Lung (tissue), 12 donors: Measurements from ENCODE around the gene DIPK1A. TPM values are rescaled to one million over a fixed set of nuclear protein-coding genes. Genes with fewer than 3 reads are reported as not detected.

Source experiments
- ATAC-seq: fragments of 200-7000 bp; cut with Tn5 transposase; one replicate; pipeline ENCODE4 v1.9.1; 2020; ENCODE audit warnings: moderate number of reproducible peaks; ENCODE audit not compliant: insufficient read depth, low FRiP score
- DNase-seq, 3 donors: peaks; one replicate each; pipeline ENCODE4 v3.0.0-alpha.2; 2013 to 2017
- H3K27ac ChIP-seq, 2 donors: one replicate each; pipeline ENCODE4 v1.5.1; 2013; ENCODE audit warnings: mild to moderate bottlenecking in 2 of 2, moderate library complexity in 2 of 2, control low read depth in 1 of 2, inconsistent platforms in 1 of 2, low read depth in 1 of 2, low read length in 1 of 2
- H3K27me3 ChIP-seq, 3 donors: one replicate each; pipeline ENCODE4 v1.5.1; 2013; ENCODE audit warnings: low read length in 2 of 3; ENCODE audit not compliant: control insufficient read depth in 3 of 3, insufficient read depth in 3 of 3
- H3K36me3 ChIP-seq, 4 donors: one replicate each; pipeline ENCODE4 v1.5.1; 2013; ENCODE audit warnings: low read length in 4 of 4, mild to moderate bottlenecking in 1 of 4, moderate library complexity in 1 of 4; ENCODE audit not compliant: control insufficient read depth in 4 of 4, insufficient read depth in 4 of 4
- H3K4me1 ChIP-seq, 5 donors: one replicate each; pipeline ENCODE4 v1.5.1; 2013; ENCODE audit warnings: low read length in 5 of 5, mild to moderate bottlenecking in 2 of 5, moderate library complexity in 1 of 5; ENCODE audit not compliant: control insufficient read depth in 5 of 5, insufficient read depth in 5 of 5
- H3K4me3 ChIP-seq: one replicate; pipeline ENCODE4 v1.5.1; 2013; ENCODE audit warnings: mild to moderate bottlenecking, control low read depth, moderate library complexity
- H3K9ac ChIP-seq, 2 donors: one replicate each; pipeline ENCODE4 v1.5.1; 2013; ENCODE audit warnings: low read length in 2 of 2, control low read depth in 1 of 2; ENCODE audit not compliant: insufficient read depth in 1 of 2
- H3K9me3 ChIP-seq, 4 donors: one replicate each; pipeline ENCODE4 v1.5.1; 2013; ENCODE audit warnings: low read length in 3 of 4, mild to moderate bottlenecking in 1 of 4, moderate library complexity in 1 of 4; ENCODE audit not compliant: control insufficient read depth in 4 of 4, insufficient read depth in 3 of 4
- CTCF ChIP-seq: IDR thresholded peaks from 2 replicates; pipeline ENCODE4 v1.5.1; 2012; ENCODE audit warnings: mild to moderate bottlenecking; ENCODE audit errors: control extremely low read depth, extremely low read depth
- WGBS, 2 donors: extraction: QIAGEN DNeasy Blood & Tissue Kit; methylation state at CpG; one replicate each; pipeline ENCODE4 v1.1.7; 2013; 5-methylcytosine and 5-hydroxymethylcytosine counted together
- polyA plus RNA-seq, 2 donors: library from polyadenylated mRNA; stranded (reverse); fragments of 200-250 nt; gene quantifications; one replicate each; pipeline ENCODE4 v1.2.1, GENCODE V29; 2013
- total RNA-seq, 2 donors: library from RNA; depleted of rRNA in 1 of 2; stranded (reverse); fragments of >200 nt in 1 of 2; gene quantifications; one replicate each; pipeline ENCODE4 v1.2.1, GENCODE V29; 2014 to 2021
- donor health status: control.
- donor health status: control.
- donor health status: Bipolar disorder and iron deficiency.
- donor health status: healthy.
- donor health status: DM: yes; HTN: yes; CAD: no.

DIPK1A gene
- total and polyA plus RNA-seq, 4 donors: 2.3 to 8.0 (median 4.1) TPM

DNA sequence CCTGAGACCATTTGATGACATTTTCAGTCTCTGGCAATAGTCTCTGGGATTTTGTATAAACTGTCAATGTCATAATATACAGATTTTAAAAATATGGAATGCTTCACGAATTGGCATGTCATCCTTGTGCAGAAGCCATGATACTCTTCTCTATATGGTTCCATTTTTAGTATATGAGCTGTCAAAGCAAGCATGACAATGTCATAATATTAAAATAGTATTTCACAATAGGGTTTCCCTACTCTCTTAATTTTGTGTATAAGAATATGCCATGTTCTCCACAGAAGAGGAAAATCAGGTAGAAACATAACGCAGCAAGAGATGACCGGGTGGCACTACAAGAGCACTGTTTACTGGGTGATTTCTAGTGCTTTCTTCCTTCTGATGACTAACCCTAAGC lies 8.3 kb upstream of the DIPK1A start:
- Histone ChIP-seq H3K4me1 (peaks cover 0 to 5% (median 0%) of the 10 kb centered on the region in 5 donors), H3K9me3 (no peaks in the 10 kb centered on the region), H3K27me3 (peaks cover 0 to 3% (median 3%) of the 10 kb centered on the region in 3 donors), H3K4me3 (no peak overlapping the region), H3K36me3 (no peaks in the 10 kb centered on the region), H3K9ac (no peak overlapping the region), H3K27ac (no peak overlapping the region)
- no peak for TF ChIP-seq CTCF
- ATAC-seq (no peak), DNase-seq (no peak)
- WGBS, 2 donors: 75 to 84% methylated on average over 3 of the region's 3 CpGs

DNA sequence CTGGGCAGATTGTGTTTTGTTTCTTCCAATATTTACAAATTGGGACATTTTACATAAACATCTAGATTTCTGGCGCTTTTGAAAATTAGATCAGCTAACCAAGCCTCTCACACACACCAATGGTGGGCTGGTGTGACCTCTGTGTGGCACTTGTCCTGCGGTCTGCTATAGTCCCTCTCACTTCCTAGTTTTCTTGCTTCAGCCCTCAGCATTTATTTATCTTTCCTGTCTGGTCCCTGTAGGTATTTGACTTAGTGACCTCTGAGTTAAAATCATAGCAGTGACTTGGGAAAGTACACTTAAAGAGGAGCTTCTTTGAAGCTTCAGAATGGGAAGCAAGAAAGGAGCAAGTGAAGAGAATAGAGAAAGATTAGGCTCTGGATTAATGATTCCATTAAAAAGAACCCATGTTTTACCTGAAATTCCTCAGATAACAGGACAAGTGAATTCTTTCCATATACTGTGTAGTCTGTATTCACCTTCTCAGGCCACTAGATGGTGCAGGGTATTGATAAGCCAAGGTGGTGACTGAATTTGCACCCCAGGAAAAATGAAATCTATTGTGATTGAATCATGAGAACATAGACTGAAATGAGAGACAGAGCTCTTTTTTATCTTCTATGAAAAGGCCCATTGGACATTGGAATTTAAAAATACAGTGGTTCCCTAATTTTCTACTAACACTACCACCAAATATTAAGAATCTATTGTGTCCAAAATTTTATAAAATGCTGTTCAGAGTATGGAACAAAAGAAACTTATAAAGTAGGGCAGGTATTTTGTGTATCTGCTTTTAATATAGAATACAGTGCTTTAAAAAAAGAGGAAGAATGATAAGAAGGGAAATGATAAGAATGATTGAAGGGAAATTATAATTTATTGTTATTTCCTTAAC lies 7.1 kb upstream of the DIPK1A start:
- Histone ChIP-seq H3K36me3 (no peaks in the 10 kb centered on the region), H3K27ac (no peak overlapping the region), H3K9me3 (no peaks in the 10 kb centered on the region), H3K9ac (no peak overlapping the region), H3K4me1 (peaks cover 0 to 5% (median 0%) of the 10 kb centered on the region in 5 donors), H3K27me3 (peaks cover 0 to 8% (median 6%) of the 10 kb centered on the region in 3 donors), H3K4me3 (no peak overlapping the region)
- no peak for DNase-seq
- TF ChIP-seq CTCF: peak; percentile 17
- 27 to 30% methylated on average over 2 of the region's 2 CpGs for WGBS, 2 donors
- no peak for ATAC-seq

DNA sequence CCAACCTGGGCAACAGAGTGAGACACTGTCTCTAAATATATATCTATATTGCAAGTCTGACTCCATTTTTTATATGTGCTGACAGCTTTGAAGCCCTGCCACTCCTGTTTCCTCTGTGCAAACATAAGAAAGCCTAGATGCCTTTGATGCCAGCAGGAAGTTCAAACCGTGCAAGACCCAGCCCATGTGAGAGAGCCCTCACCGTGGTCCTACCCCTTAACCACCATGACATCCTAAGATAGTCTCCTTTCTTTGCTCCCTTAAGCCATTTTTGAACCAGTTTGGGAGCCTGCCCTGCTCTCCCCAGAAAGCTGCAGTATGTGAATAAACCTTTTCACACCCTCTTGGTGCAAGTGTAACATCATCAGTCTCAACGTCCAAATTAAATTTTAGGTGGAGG lies 3.7 kb upstream of the DIPK1A start:
- peaks cover 0 to 9% (median 5%) of the 10 kb centered on the region in 5 donors for H3K4me1 ChIP-seq
- H3K9ac ChIP-seq: no peak overlapping the region
- no peak for DNase-seq
- TF ChIP-seq CTCF: no peak
- no peak overlapping the region for H3K4me3 ChIP-seq
- 31 to 45% methylated on average over 3 of the region's 3 CpGs for WGBS, 2 donors
- H3K27ac ChIP-seq: no peak overlapping the region
- no peak for ATAC-seq
- H3K9me3 ChIP-seq: no peaks in the 10 kb centered on the region
- H3K36me3 ChIP-seq: no peaks in the 10 kb centered on the region
- peaks cover 0 to 6% (median 4%) of the 10 kb centered on the region in 3 donors for H3K27me3 ChIP-seq
